DMS53 treated with DMSO at 0.1 percent for 48 hours (cell line): ENCODE measurements around the gene DUOX2.
"Not testable (repeated sequence)": the region's sequence is repeated elsewhere in the genome, so short reads cannot be mapped to it uniquely, and the experiment has no call there.

ENCODE experiments used
- DNase-seq: peaks from one replicate; lab custom pipeline; 2025; ENCODE audit not compliant: unreplicated experiment; lab: John Stamatoyannopoulos, UW

The DUOX2 gene

GRCh38 chr15:45077391-45077790 lies 36.6 kb downstream of the DUOX2 start:
- not testable (repeated sequence) for DNase-seq

DNA sequence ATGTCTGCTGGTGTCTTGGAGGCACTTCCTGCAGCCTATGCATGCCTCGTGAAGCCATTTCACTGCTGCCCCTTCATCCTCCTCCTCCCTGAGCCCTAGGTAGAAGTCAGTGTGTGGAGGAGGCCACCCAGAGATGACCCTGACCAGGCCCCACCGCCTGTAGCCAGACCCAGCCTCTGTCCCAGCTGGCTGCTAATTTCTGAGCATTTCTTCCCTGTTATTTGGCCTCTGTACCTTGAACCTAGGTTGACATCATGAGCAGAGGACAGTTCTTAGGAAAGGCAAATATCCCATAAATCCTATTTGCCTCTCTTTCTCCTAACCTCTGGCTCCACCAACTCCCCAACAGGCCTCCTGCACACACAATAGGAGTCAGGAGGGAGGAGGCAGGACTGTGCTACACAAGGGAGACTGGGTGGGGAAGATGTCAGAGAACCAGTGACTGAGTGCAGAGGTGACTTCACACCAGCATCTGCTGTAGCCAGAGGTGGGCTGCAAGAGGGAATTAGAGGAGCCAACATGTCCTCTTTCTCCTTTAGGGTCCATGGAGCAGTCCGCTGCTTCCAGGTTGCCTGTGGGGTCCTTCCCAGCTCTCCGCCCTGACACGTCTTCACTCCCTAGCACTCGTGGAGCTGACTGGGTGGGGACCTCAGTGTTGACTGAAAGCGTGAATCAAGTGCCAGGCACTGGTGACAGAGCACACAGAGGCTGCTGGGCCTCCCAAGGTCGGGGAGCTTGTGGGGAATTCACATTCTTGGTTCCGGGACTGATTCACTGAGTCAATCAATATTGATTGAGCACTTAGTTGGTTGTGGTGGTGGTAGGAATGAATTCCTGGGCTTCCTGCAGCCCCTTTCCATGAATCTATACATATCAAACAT lies 38.3 kb downstream of the DUOX2 start:
- not testable (repeated sequence) for DNase-seq

- DNase-seq, result not testable (repeated sequence)
Observed at GRCh38 chr15:45073602-45074001, 40.4 kb downstream of the DUOX2 start.

DNA sequence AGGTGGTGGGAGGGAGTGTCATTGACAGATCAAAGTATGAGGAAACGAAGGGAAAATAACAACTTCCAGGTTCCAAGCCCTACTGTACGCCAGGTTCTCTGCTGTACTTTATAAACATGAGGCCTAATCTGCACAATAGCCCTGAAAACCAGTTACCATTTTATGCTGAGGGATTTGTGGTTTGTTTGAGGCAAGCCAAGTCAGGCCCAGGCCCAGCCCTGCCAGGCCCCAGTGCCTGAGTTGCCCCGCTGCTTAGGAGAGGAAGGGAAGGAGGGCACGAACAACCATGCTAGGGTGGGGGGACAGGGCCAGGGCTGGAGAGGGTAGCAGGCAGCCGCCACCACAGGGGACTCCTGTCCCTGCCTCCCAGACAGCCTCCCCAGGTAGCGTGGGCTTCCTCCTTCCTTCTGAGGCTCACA lies 44.0 kb downstream of the DUOX2 start:
- not testable (repeated sequence) for DNase-seq

DNA sequence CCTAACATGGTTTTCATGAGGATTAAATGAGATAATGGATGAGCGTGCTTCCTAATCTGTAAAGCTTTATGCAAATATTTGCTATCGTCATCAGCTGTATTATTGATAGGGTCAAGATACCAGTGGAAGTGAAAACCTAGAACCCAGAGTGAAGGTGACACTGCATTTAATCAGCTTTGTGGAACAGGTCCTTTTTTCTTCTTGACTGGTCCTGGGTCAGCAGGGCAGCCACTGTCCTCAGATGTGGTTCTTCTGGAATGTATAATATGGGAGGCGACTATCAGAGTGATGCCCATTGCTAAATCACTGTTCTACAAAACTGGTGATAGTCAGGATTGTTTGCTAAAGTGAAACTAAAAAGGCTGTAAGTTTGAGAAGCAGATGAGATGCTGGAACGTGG lies 49.6 kb downstream of the DUOX2 start:
- DNase-seq, result no peak

GRCh38 chr15:45062301-45062700 lies 51.7 kb downstream of the DUOX2 start:
- DNase-seq, result not testable (repeated sequence)

GRCh38 chr15:45058690-45059675 lies 55.0 kb downstream of the DUOX2 start:
- DNase-seq, result not testable (repeated sequence)

GRCh38 chr15:45052676-45053075 lies 61.3 kb downstream of the DUOX2 start:
- DNase-seq, result not testable (repeated sequence)

DNA sequence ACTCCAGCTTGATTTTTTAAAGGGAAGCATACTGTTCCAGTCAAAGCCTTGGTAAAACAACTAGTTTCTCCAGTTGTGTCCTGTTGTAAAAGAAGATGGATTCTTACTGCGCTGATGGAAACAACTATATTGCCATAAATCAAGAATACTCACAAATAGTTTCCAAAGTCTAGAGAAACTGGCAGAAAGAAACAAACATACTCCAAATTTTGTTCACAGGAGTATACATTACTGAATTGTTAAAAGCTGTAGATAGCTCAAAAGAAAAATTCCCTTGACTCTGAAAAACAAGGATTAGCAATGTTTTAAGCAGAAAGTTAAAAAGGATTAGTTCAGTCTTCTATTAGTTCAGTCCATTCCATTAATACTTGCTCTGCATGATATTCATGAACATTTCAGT lies 63.4 kb downstream of the DUOX2 start:
- DNase-seq, result no peak

DNA sequence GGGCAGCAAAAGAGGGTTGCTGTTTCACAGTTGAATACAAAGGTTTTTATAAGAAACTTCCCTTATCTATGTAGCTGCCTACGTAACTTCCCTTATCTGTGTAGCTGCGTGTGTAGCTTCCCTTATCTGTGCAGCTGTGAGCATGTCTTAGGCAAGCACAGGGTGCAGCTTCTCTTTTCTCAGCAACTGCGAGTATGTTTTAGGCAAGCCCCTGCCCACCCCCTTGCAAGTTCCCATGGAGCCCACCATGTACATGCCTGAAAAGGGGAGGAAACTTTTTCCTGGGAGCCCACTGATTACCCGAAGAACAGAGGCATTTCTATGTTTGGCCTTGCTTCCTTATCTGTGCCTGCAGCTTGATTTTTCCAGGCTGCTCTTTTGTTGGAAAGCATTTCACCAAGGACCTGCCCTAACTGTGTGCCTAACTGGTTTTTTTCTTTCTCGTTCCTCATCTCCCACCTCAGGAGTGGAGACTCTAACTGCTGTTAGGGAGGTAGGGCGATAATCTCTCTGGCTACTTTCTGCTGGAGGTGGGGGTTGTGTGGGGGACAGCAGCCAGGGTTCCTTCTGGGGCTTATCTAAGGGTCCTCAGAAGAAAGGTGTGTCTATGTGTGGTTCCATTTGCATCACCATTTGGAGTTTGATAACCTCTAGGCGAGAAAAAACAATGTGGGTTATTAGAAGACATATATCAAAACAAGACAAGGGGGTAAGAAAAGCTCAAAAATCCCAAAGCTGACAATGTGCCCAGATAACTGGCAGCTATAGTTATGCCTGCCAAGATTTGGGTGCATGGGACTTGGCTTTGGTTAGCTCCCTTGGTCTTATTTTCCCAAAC lies 65.0 kb downstream of the DUOX2 start:
- no peak for DNase-seq

DNA sequence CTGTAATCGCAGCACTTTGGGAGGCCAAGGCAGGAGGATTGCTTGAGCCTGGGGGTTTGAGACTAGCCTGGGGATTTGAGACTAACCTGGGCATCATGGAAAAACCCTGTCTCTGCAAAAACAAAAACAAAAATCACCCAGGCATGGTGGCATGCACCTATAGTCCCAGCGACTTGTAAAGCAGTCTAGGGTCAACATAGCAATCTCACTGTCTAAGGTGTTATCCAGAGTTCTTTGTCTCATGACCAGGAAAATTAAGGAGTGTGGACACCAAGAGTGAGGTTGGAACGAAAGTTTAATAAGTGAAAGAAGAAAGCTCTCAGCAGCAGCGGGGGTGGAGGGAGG lies 65.6 kb downstream of the DUOX2 start:
- DNase-seq, result not testable (repeated sequence)

- not testable (repeated sequence) for DNase-seq
Observed at GRCh38 chr15:45044270-45044669, 69.7 kb downstream of the DUOX2 start.

- not testable (repeated sequence) for DNase-seq
Observed at GRCh38 chr15:45042859-45043258, 71.1 kb downstream of the DUOX2 start.
